Measurements from ENCODE around the gene NME7.
A peak's percentile ranks its signal among the peaks of the same experiment; 100 is the strongest.
"Not testable (repeated sequence)": the region's sequence is repeated elsewhere in the genome, so short reads cannot be mapped to it uniquely, and the experiment has no call there.

Gene NME7

DNA sequence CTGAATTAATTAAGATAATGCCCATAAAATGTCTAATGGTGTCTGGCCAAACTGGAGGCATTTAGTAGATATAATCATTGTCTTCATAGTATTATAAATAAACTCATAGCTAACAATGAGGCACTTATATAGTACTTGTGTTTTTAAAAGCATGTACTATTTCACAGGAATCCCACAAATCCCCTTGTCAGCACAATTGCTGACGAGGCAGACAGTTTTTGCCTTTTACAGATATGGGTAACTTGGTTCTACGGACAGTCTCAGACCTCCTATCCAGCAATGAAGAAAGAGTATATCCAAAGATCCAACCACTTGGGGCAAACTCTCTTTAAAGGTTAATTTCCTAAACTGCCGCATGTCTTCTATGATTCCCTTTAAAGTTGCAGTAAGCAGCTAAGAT is 187.4 kb downstream of the NME7 start:
- TF ChIP-seq, protein P1, sequence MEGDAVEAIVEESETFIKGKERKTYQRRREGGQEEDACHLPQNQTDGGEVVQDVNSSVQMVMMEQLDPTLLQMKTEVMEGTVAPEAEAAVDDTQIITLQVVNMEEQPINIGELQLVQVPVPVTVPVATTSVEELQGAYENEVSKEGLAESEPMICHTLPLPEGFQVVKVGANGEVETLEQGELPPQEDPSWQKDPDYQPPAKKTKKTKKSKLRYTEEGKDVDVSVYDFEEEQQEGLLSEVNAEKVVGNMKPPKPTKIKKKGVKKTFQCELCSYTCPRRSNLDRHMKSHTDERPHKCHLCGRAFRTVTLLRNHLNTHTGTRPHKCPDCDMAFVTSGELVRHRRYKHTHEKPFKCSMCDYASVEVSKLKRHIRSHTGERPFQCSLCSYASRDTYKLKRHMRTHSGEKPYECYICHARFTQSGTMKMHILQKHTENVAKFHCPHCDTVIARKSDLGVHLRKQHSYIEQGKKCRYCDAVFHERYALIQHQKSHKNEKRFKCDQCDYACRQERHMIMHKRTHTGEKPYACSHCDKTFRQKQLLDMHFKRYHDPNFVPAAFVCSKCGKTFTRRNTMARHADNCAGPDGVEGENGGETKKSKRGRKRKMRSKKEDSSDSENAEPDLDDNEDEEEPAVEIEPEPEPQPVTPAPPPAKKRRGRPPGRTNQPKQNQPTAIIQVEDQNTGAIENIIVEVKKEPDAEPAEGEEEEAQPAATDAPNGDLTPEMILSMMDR (IDR thresholded peaks at IDR 0.05; ENCODE audit: low read depth, low read length) = no peak
- TF ChIP-seq EZH2phosphoT487 (IDR thresholded peaks at IDR 0.05; ENCODE audit: low read depth) = no peak
- H3K27me3 ChIP-seq (ENCODE audit: low read depth, low read length) = no peaks in the 10 kb centered on the region
- no peak overlapping the region for H3K4me2 ChIP-seq (ENCODE audit: low read length)
- no peak overlapping the region for H2AFZ ChIP-seq (ENCODE audit: low read depth, low read length)
- no peak overlapping the region for H3K4me3 ChIP-seq (ENCODE audit: low read length)
- H3K4me1 ChIP-seq (ENCODE audit: low read length) = no peaks in the 10 kb centered on the region
- H3K36me3 ChIP-seq (replicated peaks; ENCODE audit: low read depth, low read length) = no peaks in the 10 kb centered on the region
- H3K79me2 ChIP-seq (ENCODE audit: low read length) = no peaks in the 10 kb centered on the region
- H3K9ac ChIP-seq (ENCODE audit: low read length) = no peak overlapping the region
- no peak overlapping the region for H3K27ac ChIP-seq (ENCODE audit: low read length)
- no peaks in the 10 kb centered on the region for H4K20me1 ChIP-seq (ENCODE audit: insufficient read depth, low read length)
- H3K9me3 ChIP-seq (ENCODE audit: insufficient read depth, low read length) = no peaks in the 10 kb centered on the region

DNA sequence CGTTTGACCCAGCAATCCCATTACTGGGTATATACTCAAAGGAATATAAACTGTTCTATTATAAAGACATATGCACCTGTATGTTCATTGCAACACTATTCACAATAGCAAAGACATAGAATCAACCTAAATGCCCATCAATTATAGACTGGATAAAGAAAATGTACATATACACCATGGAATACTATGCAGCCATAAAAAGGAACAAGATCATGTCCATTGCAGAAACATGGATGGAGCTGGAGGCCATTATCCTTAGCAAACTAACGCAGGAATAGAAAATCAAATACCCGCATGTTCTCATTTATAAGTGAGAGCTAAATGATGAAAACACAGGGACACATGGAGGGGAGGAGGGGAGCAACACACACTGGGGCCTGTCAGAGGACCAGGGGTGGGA is 188.2 kb downstream of the NME7 start:
- H4K20me1 ChIP-seq (ENCODE audit: insufficient read depth, low read length); H3K79me2 ChIP-seq (ENCODE audit: low read length); H3K27me3 ChIP-seq (ENCODE audit: low read depth, low read length); H3K9me3 ChIP-seq (ENCODE audit: insufficient read depth, low read length); H3K4me2 ChIP-seq (ENCODE audit: low read length); H3K36me3 ChIP-seq (replicated peaks; ENCODE audit: low read depth, low read length); H3K4me1 ChIP-seq (ENCODE audit: low read length); H3K27ac ChIP-seq (ENCODE audit: low read length); H3K9ac ChIP-seq (ENCODE audit: low read length); H3K4me3 ChIP-seq (ENCODE audit: low read length); H2AFZ ChIP-seq (ENCODE audit: low read depth, low read length): not testable (repeated sequence)

DNA sequence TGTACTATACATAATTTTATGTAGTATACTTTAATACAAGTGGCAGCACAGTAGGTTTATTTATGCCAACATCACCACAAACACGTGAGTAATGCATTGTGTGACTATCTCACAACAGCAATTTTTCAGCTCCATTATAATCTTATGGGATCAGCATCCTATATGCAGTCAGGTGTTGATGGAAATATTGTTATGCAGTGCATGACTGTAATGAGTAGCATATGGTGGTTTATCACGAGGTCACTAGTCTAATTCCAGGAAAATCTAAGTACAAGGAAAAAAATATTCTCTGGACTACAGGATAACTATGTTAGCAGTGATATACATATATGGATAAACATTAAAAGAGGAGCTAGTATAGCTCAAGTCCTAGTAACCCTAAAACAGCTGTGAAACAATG is 192.1 kb downstream of the NME7 start:
- H3K27me3 ChIP-seq (ENCODE audit: low read depth, low read length) = no peaks in the 10 kb centered on the region
- TF ChIP-seq, protein P1 (IDR thresholded peaks at IDR 0.05; ENCODE audit: low read depth, low read length) = no peak
- TF ChIP-seq EZH2phosphoT487 (IDR thresholded peaks at IDR 0.05; ENCODE audit: low read depth) = no peak
- no peak overlapping the region for H3K9ac ChIP-seq (ENCODE audit: low read length)
- no peaks in the 10 kb centered on the region for H3K9me3 ChIP-seq (ENCODE audit: insufficient read depth, low read length)
- no peak overlapping the region for H3K27ac ChIP-seq (ENCODE audit: low read length)
- H3K4me3 ChIP-seq (ENCODE audit: low read length) = no peak overlapping the region
- no peak overlapping the region for H2AFZ ChIP-seq (ENCODE audit: low read depth, low read length)
- no peaks in the 10 kb centered on the region for H4K20me1 ChIP-seq (ENCODE audit: insufficient read depth, low read length)
- H3K36me3 ChIP-seq (replicated peaks; ENCODE audit: low read depth, low read length) = no peaks in the 10 kb centered on the region
- no peaks in the 10 kb centered on the region for H3K4me1 ChIP-seq (ENCODE audit: low read length)
- H3K4me2 ChIP-seq (ENCODE audit: low read length) = no peak overlapping the region
- H3K79me2 ChIP-seq (ENCODE audit: low read length) = no peaks in the 10 kb centered on the region

DNA sequence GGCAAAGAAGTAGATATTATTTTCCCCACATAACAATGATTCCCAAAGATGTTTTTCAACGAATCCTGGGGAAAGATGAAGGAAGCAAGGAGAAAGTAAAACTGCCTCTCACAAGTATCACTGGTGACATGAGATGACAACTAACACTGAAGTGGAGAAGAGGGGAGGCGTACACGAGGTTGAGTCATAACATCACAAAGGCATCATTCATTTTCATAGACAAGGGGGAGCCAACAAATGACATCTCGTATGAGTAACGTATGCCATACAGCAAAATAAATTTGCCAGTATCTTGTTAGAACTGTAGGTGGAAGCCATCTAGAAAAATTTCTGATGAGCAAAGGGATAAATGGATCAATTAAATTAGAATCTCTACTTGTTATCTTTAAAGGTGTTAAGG is 204.5 kb downstream of the NME7 start:
- H3K36me3 ChIP-seq (replicated peaks; ENCODE audit: low read depth, low read length) = no peaks in the 10 kb centered on the region
- no peaks in the 10 kb centered on the region for H4K20me1 ChIP-seq (ENCODE audit: insufficient read depth, low read length)
- H3K79me2 ChIP-seq (ENCODE audit: low read length) = no peaks in the 10 kb centered on the region
- H3K4me1 ChIP-seq (ENCODE audit: low read length) = peaks cover 54% of the 10 kb centered on the region
- H3K4me3 ChIP-seq (ENCODE audit: low read length) = peak overlapping the region; percentile 58
- H3K27me3 ChIP-seq (ENCODE audit: low read depth, low read length) = no peaks in the 10 kb centered on the region
- H3K9me3 ChIP-seq (ENCODE audit: insufficient read depth, low read length) = no peaks in the 10 kb centered on the region
- H3K9ac ChIP-seq (ENCODE audit: low read length) = peak overlapping the region; percentile 52
- peak overlapping the region; percentile 79 for H3K4me2 ChIP-seq (ENCODE audit: low read length)
- TF ChIP-seq, protein P1 (IDR thresholded peaks at IDR 0.05; ENCODE audit: low read depth, low read length) = no peak
- no peak for TF ChIP-seq EZH2phosphoT487 (IDR thresholded peaks at IDR 0.05; ENCODE audit: low read depth)
- peak overlapping the region; percentile 87 for H3K27ac ChIP-seq (ENCODE audit: low read length)
- H2AFZ ChIP-seq (ENCODE audit: low read depth, low read length) = no peak overlapping the region

Data from OCI-LY3 (cell line).